Suprapubic skin (tissue), 4 donors: Measurements from ENCODE around the gene SLC25A20. TPM values are rescaled to one million over a fixed set of nuclear protein-coding genes. Genes with fewer than 3 reads are reported as not detected.

Experiments used
- DNase-seq, 2 donors: peaks; one replicate each; pipeline ENCODE4 v3.0.0-alpha.2; 2019; ENCODE audit warnings: low spot score in 2 of 2
- H3K27ac ChIP-seq: fragments of 200-600 bp; sonication (generic); one replicate; pipeline ENCODE4 v1.5.1; 2019
- H3K27me3 ChIP-seq: fragments of 200-600 bp; sonication (generic); one replicate; pipeline ENCODE4 v1.5.1; 2019
- H3K36me3 ChIP-seq: fragments of 200-600 bp; sonication (generic); one replicate; pipeline ENCODE4 v1.5.1; 2019
- H3K4me1 ChIP-seq: fragments of 200-600 bp; sonication (generic); one replicate; pipeline ENCODE4 v1.5.1; 2019
- H3K4me3 ChIP-seq: fragments of 200-600 bp; sonication (generic); one replicate; pipeline ENCODE4 v1.5.1; 2019; ENCODE audit warnings: mild to moderate bottlenecking
- H3K9me3 ChIP-seq: fragments of 200-600 bp; sonication (generic); one replicate; pipeline ENCODE4 v1.5.1; 2019
- EP300 ChIP-seq: sonication (generic); formaldehyde crosslinking; IDR thresholded peaks from one replicate; pipeline ENCODE4 v1.6.1; 2017; ENCODE audit warnings: antibody characterized with exemption
- POLR2A ChIP-seq, 2 donors: fragments of 450-650 bp; IDR thresholded peaks; one replicate each; pipeline ENCODE4 v1.6.1; 2017; ENCODE audit warnings: antibody characterized with exemption in 2 of 2, mild to moderate bottlenecking in 2 of 2, moderate library complexity in 2 of 2
- POLR2AphosphoS5 ChIP-seq, 3 donors: sonication (generic); formaldehyde crosslinking; IDR thresholded peaks; one replicate each; pipeline ENCODE4 v1.6.1; 2017; ENCODE audit warnings: antibody characterized with exemption in 3 of 3
- WGBS: methylation state at CpG from one replicate; pipeline ENCODE4 v1.1.5; 2018; 5-methylcytosine and 5-hydroxymethylcytosine counted together
- total RNA-seq, 4 donors: library from RNA; depleted of rRNA; stranded (reverse); fragments of >200 nt; gene quantifications; one replicate each; pipeline ENCODE4 v1.1.0, GENCODE V29; 2016
- TF ChIP-seq, protein P1 (sequence below), 2 donors: fragments of 200-600 bp in 1 of 2; fragments of 450-650 bp in 1 of 2; sonication (generic) in 1 of 2; IDR thresholded peaks; one replicate each; pipeline ENCODE4 v1.5.1; 2016 to 2019; ENCODE audit warnings: antibody characterized with exemption in 2 of 2, mild to moderate bottlenecking in 1 of 2, moderate library complexity in 1 of 2

Gene SLC25A20, protein sequence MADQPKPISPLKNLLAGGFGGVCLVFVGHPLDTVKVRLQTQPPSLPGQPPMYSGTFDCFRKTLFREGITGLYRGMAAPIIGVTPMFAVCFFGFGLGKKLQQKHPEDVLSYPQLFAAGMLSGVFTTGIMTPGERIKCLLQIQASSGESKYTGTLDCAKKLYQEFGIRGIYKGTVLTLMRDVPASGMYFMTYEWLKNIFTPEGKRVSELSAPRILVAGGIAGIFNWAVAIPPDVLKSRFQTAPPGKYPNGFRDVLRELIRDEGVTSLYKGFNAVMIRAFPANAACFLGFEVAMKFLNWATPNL
- total RNA-seq: 10 to 100 TPM; 11.3 to 23.7 (median 17.9) TPM

DNA sequence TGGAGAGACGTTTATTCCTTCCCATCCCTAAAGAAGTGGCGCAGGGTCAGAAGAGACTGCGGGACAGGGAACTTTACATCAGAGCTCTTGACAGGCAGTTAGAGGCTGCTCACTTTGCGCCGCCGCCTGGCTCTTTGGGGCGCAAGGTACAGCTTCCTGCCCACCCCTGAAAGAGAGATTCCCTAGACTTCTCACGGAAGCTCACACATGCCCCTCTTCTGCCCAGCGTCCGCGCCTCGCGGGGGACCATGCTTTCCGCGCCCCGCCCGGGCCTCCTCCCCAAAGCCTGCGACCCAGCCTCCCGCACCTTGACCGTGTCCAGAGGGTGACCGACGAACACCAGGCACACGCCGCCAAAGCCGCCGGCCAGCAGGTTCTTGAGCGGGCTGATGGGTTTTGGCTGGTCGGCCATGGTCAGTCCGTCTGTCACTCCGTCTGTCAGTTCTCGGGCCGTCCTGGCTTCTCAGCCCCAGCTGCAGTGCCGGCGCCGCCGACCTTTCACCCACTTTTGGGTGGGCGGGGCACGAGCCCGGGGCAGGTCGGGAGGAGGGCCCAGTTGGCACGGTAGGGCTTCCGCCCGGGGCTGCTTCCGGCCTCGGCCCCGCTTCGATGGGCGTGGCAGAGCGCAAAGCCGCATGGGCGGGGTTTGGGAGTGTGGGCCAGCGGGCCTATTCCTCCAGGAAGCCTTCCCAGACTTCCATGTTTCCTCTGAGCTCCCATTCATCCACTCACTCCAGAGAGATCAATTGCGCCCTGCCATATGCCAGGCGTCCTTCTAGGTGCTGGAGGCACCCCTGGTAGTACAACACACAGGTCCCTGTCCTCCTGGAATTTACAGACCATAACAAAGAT is at the start of gene SLC25A20:
Gene SLC25A20 (minus strand): TSS at position 500 of the 852 bp plus-strand sequence. CDS start 88 bp downstream, at position 412.
- H3K36me3 ChIP-seq: no peaks in the 10 kb centered on the region
- TF ChIP-seq POLR2A (IDR thresholded peaks at IDR 0.05) (no peak), POLR2AphosphoS5 (IDR thresholded peaks at IDR 0.05) (no peak), EP300 (no peak)
- TF ChIP-seq, protein P1, sequence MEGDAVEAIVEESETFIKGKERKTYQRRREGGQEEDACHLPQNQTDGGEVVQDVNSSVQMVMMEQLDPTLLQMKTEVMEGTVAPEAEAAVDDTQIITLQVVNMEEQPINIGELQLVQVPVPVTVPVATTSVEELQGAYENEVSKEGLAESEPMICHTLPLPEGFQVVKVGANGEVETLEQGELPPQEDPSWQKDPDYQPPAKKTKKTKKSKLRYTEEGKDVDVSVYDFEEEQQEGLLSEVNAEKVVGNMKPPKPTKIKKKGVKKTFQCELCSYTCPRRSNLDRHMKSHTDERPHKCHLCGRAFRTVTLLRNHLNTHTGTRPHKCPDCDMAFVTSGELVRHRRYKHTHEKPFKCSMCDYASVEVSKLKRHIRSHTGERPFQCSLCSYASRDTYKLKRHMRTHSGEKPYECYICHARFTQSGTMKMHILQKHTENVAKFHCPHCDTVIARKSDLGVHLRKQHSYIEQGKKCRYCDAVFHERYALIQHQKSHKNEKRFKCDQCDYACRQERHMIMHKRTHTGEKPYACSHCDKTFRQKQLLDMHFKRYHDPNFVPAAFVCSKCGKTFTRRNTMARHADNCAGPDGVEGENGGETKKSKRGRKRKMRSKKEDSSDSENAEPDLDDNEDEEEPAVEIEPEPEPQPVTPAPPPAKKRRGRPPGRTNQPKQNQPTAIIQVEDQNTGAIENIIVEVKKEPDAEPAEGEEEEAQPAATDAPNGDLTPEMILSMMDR (IDR thresholded peaks at IDR 0.05): no peak
- no peaks in the 10 kb centered on the region for H3K27me3 ChIP-seq
- peak within 1 kb of the TSS; percentile 87 for H3K4me3 ChIP-seq
- DNase-seq: peak; percentile 93 to 94
- WGBS: 22% methylated on average over 5 of the region's 54 CpGs
- peak within 1 kb of the TSS; percentile 75 for H3K27ac ChIP-seq
- H3K4me1 ChIP-seq: peaks cover 23% of the 10 kb centered on the region
- no peaks in the 10 kb centered on the region for H3K9me3 ChIP-seq

- 83% methylated on average over 4 of the region's 4 CpGs for WGBS
- no peak overlapping the region for H3K4me3 ChIP-seq
- TF ChIP-seq EP300 (no peak), POLR2AphosphoS5 (IDR thresholded peaks at IDR 0.05) (no peak), POLR2A (IDR thresholded peaks at IDR 0.05) (no peak)
- TF ChIP-seq, protein P1 (IDR thresholded peaks at IDR 0.05): no peak
- peaks cover 5% of the 10 kb centered on the region for H3K4me1 ChIP-seq
- H3K9me3 ChIP-seq: no peaks in the 10 kb centered on the region
- no peaks in the 10 kb centered on the region for H3K27me3 ChIP-seq
- DNase-seq: no peak
- peaks cover 13% of the 10 kb centered on the region for H3K36me3 ChIP-seq
- H3K27ac ChIP-seq: no peak overlapping the region
Measured at GRCh38 chr3:48945891-48946549, 47.3 kb upstream of the SLC25A20 start.

GRCh38 chr3:48945432-48945831 is 46.8 kb upstream of the SLC25A20 start:
- no peak for TF ChIP-seq POLR2AphosphoS5 (IDR thresholded peaks at IDR 0.05)
- TF ChIP-seq EP300: no peak
- TF ChIP-seq POLR2A (IDR thresholded peaks at IDR 0.05): no peak
- TF ChIP-seq, protein P1 (IDR thresholded peaks at IDR 0.05): no peak
- Histone ChIP-seq H3K27ac (no peak overlapping the region), H3K27me3 (no peaks in the 10 kb centered on the region), H3K4me1 (peaks cover 5% of the 10 kb centered on the region), H3K9me3 (no peaks in the 10 kb centered on the region), H3K36me3 (peaks cover 13% of the 10 kb centered on the region), H3K4me3 (no peak overlapping the region)
- no peak for DNase-seq
- 93% methylated on average over 2 of the region's 2 CpGs for WGBS

GRCh38 chr3:48938689-48939088 is 40.0 kb upstream of the SLC25A20 start:
- no peak for DNase-seq
- 94% methylated on average over 3 of the region's 3 CpGs for WGBS
- no peak overlapping the region for H3K27ac ChIP-seq
- no peaks in the 10 kb centered on the region for H3K27me3 ChIP-seq
- TF ChIP-seq EP300 (no peak), POLR2AphosphoS5 (IDR thresholded peaks at IDR 0.05) (no peak), POLR2A (IDR thresholded peaks at IDR 0.05) (no peak)
- TF ChIP-seq, protein P1 (IDR thresholded peaks at IDR 0.05): no peak
- H3K4me1 ChIP-seq: no peaks in the 10 kb centered on the region
- H3K36me3 ChIP-seq: peaks cover 9% of the 10 kb centered on the region
- H3K9me3 ChIP-seq: no peaks in the 10 kb centered on the region
- H3K4me3 ChIP-seq: no peak overlapping the region
